Stimulated activated CD8-positive, alpha-beta memory T cell treated with anti-CD3 and anti-CD28 coated beads, Interleukin-4, amount 100 ng/mL, for 1 hour (primary cell): ENCODE data around the gene OSTF1.

Source experiments
- DNase-seq, 2 donors: peaks; one replicate each; pipeline ENCODE4 v3.0.0-alpha.2; 2020; ENCODE audit warnings: low read depth in 2 of 2, low spot score in 1 of 2

OSTF1 gene

GRCh38 chr9:75117564-75117963 lies 29.2 kb downstream of the OSTF1 start:
- no peak for DNase-seq

- DNase-seq = no peak
Observed at GRCh38 chr9:75120686-75121085, 32.4 kb downstream of the OSTF1 start.

GRCh38 chr9:75121914-75122558 lies 33.7 kb downstream of the OSTF1 start:
- no peak for DNase-seq

GRCh38 chr9:75123696-75124095 lies 35.4 kb downstream of the OSTF1 start:
- DNase-seq = no peak

- no peak for DNase-seq
Observed at GRCh38 chr9:75128535-75128934, 40.2 kb downstream of the OSTF1 start.

- no peak for DNase-seq
Observed at GRCh38 chr9:75130172-75130571, 41.9 kb downstream of the OSTF1 start.

GRCh38 chr9:75130621-75131230 lies 42.4 kb downstream of the OSTF1 start:
- DNase-seq = no peak

GRCh38 chr9:75131700-75132099 lies 43.4 kb downstream of the OSTF1 start:
- DNase-seq = no peak

GRCh38 chr9:75132244-75132643 lies 43.9 kb downstream of the OSTF1 start:
- DNase-seq = no peak

GRCh38 chr9:75133396-75133795 lies 45.1 kb downstream of the OSTF1 start:
- DNase-seq = no peak

- DNase-seq = no peak
Observed at GRCh38 chr9:75134495-75134894, 46.2 kb downstream of the OSTF1 start.

- no peak for DNase-seq
Observed at GRCh38 chr9:75138260-75139040, 50.1 kb downstream of the OSTF1 start.

- no peak for DNase-seq
Observed at GRCh38 chr9:75139201-75139600, 50.9 kb downstream of the OSTF1 start.

- no peak for DNase-seq
Observed at GRCh38 chr9:75140261-75140660, 51.9 kb downstream of the OSTF1 start.

- no peak for DNase-seq
Observed at GRCh38 chr9:75142202-75142601, 53.9 kb downstream of the OSTF1 start.

GRCh38 chr9:75146229-75146628 lies 57.9 kb downstream of the OSTF1 start:
- no peak for DNase-seq

- no peak for DNase-seq
Observed at GRCh38 chr9:75147638-75148037, 59.3 kb downstream of the OSTF1 start.

- no peak for DNase-seq
Observed at GRCh38 chr9:75148561-75148960, 60.2 kb downstream of the OSTF1 start.

GRCh38 chr9:75149841-75150241 lies 61.5 kb downstream of the OSTF1 start:
- no peak for DNase-seq

- DNase-seq = no peak
Observed at GRCh38 chr9:75150512-75150911, 62.2 kb downstream of the OSTF1 start.

GRCh38 chr9:75152416-75152815 lies 64.1 kb downstream of the OSTF1 start:
- DNase-seq = peak; percentile 11 to 20

- DNase-seq = no peak
Observed at GRCh38 chr9:75156858-75157257, 68.5 kb downstream of the OSTF1 start.
